ENCODE data around the gene FBXO36. TPM values are rescaled to one million over a fixed set of nuclear protein-coding genes. Genes with fewer than 3 reads are reported as not detected.

Gene FBXO36
- total RNA-seq, 1 experiment from 2014 or later, result 3.8 TPM

GRCh38 chr2:230012267-230012884, 90.1 kb downstream of the FBXO36 start:
- Histone ChIP-seq H3K4me2 (ENCODE audit: low read length) (no peak overlapping the region), H3K79me2 (ENCODE audit: insufficient read depth, low read length) (no peaks in the 10 kb centered on the region), H3K9me3 (ENCODE audit: control insufficient read depth in 1 of 2, insufficient read depth in 1 of 2, low read depth in 1 of 2, low read length in 2 of 2) (no peaks in the 10 kb centered on the region), H3K27ac (ENCODE audit: low read depth, low read length) (no peak overlapping the region), H3K9ac (ENCODE audit: low read length) (no peak overlapping the region), H3K36me3 (ENCODE audit: control insufficient read depth in 1 of 2, insufficient read depth in 2 of 2, low read length in 2 of 2) (no peaks in the 10 kb centered on the region), H2AFZ (ENCODE audit: low read depth, low read length, poor library complexity, severe bottlenecking) (no peak overlapping the region), H3K4me3 (replicated peaks in 1 of 2; ENCODE audit: low read depth in 1 of 2, low read length in 2 of 2) (no peak overlapping the region), H3K27me3 (ENCODE audit: insufficient read depth, low read length) (no peaks in the 10 kb centered on the region), H3K9me2 (ENCODE audit: insufficient read depth) (no peaks in the 10 kb centered on the region), H3K4me1 (ENCODE audit: control insufficient read depth in 1 of 2, insufficient read depth in 2 of 2, low read length in 2 of 2) (peaks cover 0 to 3% of the 10 kb centered on the region in 2 experiments; a peak in 1 of 4 replicates), H4K20me1 (ENCODE audit: insufficient read depth) (no peaks in the 10 kb centered on the region)
- intact Hi-C loops (cut with micrococcal nuclease), result no loop called here
- RAD21 ChIA-PET (ENCODE audit: low non-redundant PET in 1 of 2, low total read pairs in 2 of 2, uncharacterized antibody in 2 of 2, unreplicated experiment in 2 of 2), result no interaction called here
- CTCF ChIA-PET, result no interaction called here
- ATAC-seq (no peak), DNase-seq (ENCODE audit: low read depth, low spot score) (no peak)
- BruUV-seq (replicated peaks), result no TSS peak
- POLR2A ChIA-PET, result no interaction called here
- TF ChIP-seq JUND (IDR thresholded peaks at IDR 0.05) (no peak), EGR1 (IDR thresholded peaks at IDR 0.05; ENCODE audit: low read depth) (no peak), ELF1 (IDR thresholded peaks at IDR 0.05; ENCODE audit: borderline replicate concordance, low read depth) (no peak), TCF7L2 (IDR thresholded peaks at IDR 0.05; ENCODE audit: borderline replicate concordance, extremely low read depth, insufficient read depth, insufficient read length) (no peak), MAX (IDR thresholded peaks at IDR 0.05) (no peak), RAD21 (IDR thresholded peaks at IDR 0.05; ENCODE audit: low read depth) (no peak), FOSL1 (IDR thresholded peaks at IDR 0.05; ENCODE audit: low read depth) (no peak), CEBPB (IDR thresholded peaks at IDR 0.05; ENCODE audit: low read depth) (no peak), EZH2 (IDR thresholded peaks at IDR 0.05) (no peak), YY1 (IDR thresholded peaks at IDR 0.05; ENCODE audit: extremely low read depth, insufficient replicate concordance, low read depth, low read length) (no peak), REST (IDR thresholded peaks at IDR 0.05; ENCODE audit: low read depth) (no peak)
- TF ChIP-seq, protein P1, sequence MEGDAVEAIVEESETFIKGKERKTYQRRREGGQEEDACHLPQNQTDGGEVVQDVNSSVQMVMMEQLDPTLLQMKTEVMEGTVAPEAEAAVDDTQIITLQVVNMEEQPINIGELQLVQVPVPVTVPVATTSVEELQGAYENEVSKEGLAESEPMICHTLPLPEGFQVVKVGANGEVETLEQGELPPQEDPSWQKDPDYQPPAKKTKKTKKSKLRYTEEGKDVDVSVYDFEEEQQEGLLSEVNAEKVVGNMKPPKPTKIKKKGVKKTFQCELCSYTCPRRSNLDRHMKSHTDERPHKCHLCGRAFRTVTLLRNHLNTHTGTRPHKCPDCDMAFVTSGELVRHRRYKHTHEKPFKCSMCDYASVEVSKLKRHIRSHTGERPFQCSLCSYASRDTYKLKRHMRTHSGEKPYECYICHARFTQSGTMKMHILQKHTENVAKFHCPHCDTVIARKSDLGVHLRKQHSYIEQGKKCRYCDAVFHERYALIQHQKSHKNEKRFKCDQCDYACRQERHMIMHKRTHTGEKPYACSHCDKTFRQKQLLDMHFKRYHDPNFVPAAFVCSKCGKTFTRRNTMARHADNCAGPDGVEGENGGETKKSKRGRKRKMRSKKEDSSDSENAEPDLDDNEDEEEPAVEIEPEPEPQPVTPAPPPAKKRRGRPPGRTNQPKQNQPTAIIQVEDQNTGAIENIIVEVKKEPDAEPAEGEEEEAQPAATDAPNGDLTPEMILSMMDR (IDR thresholded peaks at IDR 0.05 in 2 of 3, conservative IDR thresholded peaks at IDR 0.05 in 1 of 3; ENCODE audit: borderline replicate concordance in 1 of 3, insufficient read depth in 1 of 3, low read depth in 2 of 3, low read length in 2 of 3), result no peak
- TF ChIP-seq, protein P2, sequence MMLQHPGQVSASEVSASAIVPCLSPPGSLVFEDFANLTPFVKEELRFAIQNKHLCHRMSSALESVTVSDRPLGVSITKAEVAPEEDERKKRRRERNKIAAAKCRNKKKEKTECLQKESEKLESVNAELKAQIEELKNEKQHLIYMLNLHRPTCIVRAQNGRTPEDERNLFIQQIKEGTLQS (IDR thresholded peaks at IDR 0.05), result no peak

Measured in HCT116 (cell line).